Activated gamma-delta T cell (primary cell): Measurements from ENCODE around the gene DENND10.
"Not testable (repeated sequence)": the region's sequence is repeated elsewhere in the genome, so short reads cannot be mapped to it uniquely, and the experiment has no call there.

ENCODE experiments used
- DNase-seq: peaks from one replicate; lab custom pipeline; 2025; lab: John Stamatoyannopoulos, UW

DENND10 gene

GRCh38 chr10:119166564-119166963 is 62.7 kb downstream of the DENND10 start:
- DNase-seq: no peak

GRCh38 chr10:119167041-119167440 is 63.1 kb downstream of the DENND10 start:
- DNase-seq: no peak

DNA sequence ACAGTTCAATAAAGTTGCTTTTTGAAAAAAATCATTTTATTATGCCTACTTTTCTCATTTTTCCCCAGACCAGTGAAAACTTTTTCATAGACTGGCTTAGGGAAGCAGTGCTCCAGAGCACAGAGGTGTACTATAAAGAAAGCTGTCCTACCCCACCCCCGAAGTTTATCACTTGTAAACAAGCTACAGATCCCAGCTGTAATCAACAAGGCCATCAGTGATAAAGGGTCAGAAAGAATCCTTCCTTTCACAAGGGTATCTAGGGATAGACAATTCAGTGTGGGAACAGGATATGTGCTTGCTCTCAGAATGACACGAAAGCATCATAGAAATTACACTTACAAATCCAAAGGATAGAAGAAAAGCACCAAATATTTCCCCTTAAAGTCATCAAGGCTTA is 70.2 kb downstream of the DENND10 start:
- DNase-seq: no peak

GRCh38 chr10:119176166-119176565 is 72.3 kb downstream of the DENND10 start:
- DNase-seq: no peak

- no peak for DNase-seq
Observed at GRCh38 chr10:119177708-119178371, 73.9 kb downstream of the DENND10 start.

GRCh38 chr10:119178372-119179119 is 74.6 kb downstream of the DENND10 start, which contains the start of gene PRDX3:
PRDX3 (minus strand) TSS chr10:119178812; CDS start chr10:119178790, 22 bp downstream.
- peak; percentile 78 for DNase-seq

GRCh38 chr10:119180850-119181400 is 77.0 kb downstream of the DENND10 start:
- not testable (repeated sequence) for DNase-seq

DNA sequence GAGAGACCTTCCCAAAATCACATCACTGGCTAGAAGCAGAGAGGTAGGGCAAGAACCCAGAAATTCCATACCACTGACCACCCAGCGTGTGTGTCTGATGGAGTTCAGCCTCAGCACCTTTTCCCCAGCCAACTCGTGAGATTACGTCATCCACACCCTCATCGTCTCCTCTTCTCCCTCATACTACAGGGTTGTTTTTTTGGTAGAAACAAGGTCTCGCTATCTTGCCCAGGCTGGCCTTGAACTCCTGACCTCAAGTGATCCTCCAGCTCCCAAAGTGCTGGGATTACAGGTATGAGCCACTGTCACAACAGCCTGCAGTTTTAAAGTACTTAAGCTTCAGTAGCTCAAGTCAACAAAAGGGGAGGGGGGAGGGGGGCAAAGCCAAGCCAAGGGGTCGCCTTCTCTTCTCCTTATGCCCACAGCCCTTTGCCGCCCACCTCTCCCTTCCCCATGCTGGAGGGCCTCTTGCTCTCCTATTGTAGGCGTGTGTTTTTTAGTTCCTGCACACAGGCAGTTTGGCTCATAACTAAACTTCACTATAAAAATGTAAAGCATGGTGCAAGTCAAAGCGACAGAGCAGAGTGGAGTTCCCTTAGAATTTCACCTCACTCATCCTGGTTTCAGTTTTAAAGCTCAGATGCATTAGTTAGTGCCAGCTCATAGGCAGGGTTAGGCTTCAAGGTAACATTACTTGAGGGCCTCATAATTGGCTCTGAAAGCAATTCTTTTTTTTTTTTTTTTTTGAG is 79.9 kb downstream of the DENND10 start:
- DNase-seq: no peak
